Erythroblast (primary cell): Measurements from ENCODE around the gene ERGIC3.
A peak's percentile ranks its signal among the peaks of the same experiment; 100 is the strongest.
"Not testable (repeated sequence)": the region's sequence is repeated elsewhere in the genome, so short reads cannot be mapped to it uniquely, and the experiment has no call there.

Experiments
- DNase-seq, 2 experiments: peaks; one replicate each; lab custom pipeline; 2025; lab: John Stamatoyannopoulos, UW
- GATA1 ChIP-seq: IDR thresholded peaks from 2 replicates; pipeline ENCODE4 v1.6.1; 2011; ENCODE audit warnings: low read depth, mild to moderate bottlenecking, control low read depth, low read length, moderate library complexity
- POLR2A ChIP-seq: IDR thresholded peaks from 2 replicates; pipeline ENCODE4 v1.6.1; 2011; ENCODE audit warnings: mild to moderate bottlenecking, low read length

Gene ERGIC3

GRCh38 chr20:35510951-35511735 lies 30.7 kb upstream of the ERGIC3 start:
- TF ChIP-seq POLR2A (no peak), GATA1 (no peak)
- DNase-seq = no peak

- DNase-seq = peak; percentile 62 to 74
These were observed 30.0 kb upstream of the ERGIC3 start for GRCh38 chr20:35511814-35512420.

GRCh38 chr20:35514371-35514932 lies 27.4 kb upstream of the ERGIC3 start:
- peak; percentile 86 to 95 for DNase-seq
- TF ChIP-seq GATA1 = no peak
- TF ChIP-seq POLR2A = peak; percentile 91

More at GRCh38 chr20:35511814-35512420, 30.0 kb upstream of the ERGIC3 start:
- no peak for TF ChIP-seq GATA1
- TF ChIP-seq POLR2A = no peak

- no peak for TF ChIP-seq GATA1
- TF ChIP-seq POLR2A = no peak
- no peak for DNase-seq
These were observed 26.5 kb upstream of the ERGIC3 start for GRCh38 chr20:35515341-35515740.

- no peak for TF ChIP-seq GATA1
- TF ChIP-seq POLR2A = no peak
- peak in 1 of 2 experiments; percentile 13 for DNase-seq
These were observed 25.8 kb upstream of the ERGIC3 start for GRCh38 chr20:35515949-35516645.

- peak in 1 of 2 experiments; percentile 14 for DNase-seq
- no peak for TF ChIP-seq POLR2A
- no peak for TF ChIP-seq GATA1
These were observed 24.8 kb upstream of the ERGIC3 start for GRCh38 chr20:35517125-35517524.

- DNase-seq = not testable (repeated sequence)
These were observed 24.1 kb upstream of the ERGIC3 start for GRCh38 chr20:35517767-35518166.

- TF ChIP-seq GATA1 (no peak), POLR2A (no peak)
- DNase-seq = no peak
These were observed 22.9 kb upstream of the ERGIC3 start for GRCh38 chr20:35518955-35519354.

- peak; percentile 28 to 32 for DNase-seq
- TF ChIP-seq POLR2A (no peak), GATA1 (no peak)
These were observed 18.5 kb upstream of the ERGIC3 start for GRCh38 chr20:35523298-35523888.

GRCh38 chr20:35525639-35526038 lies 16.2 kb upstream of the ERGIC3 start:
- no peak for TF ChIP-seq POLR2A
- TF ChIP-seq GATA1 = no peak
- DNase-seq = no peak

- no peak for DNase-seq
- no peak for TF ChIP-seq GATA1
- no peak for TF ChIP-seq POLR2A
These were observed 14.6 kb upstream of the ERGIC3 start for GRCh38 chr20:35527122-35527769.

- TF ChIP-seq POLR2A (no peak), GATA1 (no peak)
- DNase-seq = no peak
These were observed 12.3 kb upstream of the ERGIC3 start, which contains the start of gene C20orf173 for GRCh38 chr20:35529552-35529951. Gene C20orf173, minus strand, starts transcription at chr20:35529652. Its CDS starts 279 bp downstream, at chr20:35529373.

- DNase-seq = peak; percentile 69 to 73
- TF ChIP-seq POLR2A (no peak), GATA1 (no peak)
These were observed 2.1 kb upstream of the ERGIC3 start for GRCh38 chr20:35539756-35540212.
